Sigmoid colon (tissue), 7 donors: Measurements from ENCODE around the gene BCAR3. TPM values are rescaled to one million over a fixed set of nuclear protein-coding genes. Genes with fewer than 3 reads are reported as not detected.

Experiments
- DNase-seq: peaks from one replicate; pipeline ENCODE4 v3.0.0-alpha.2; 2019
- H3K27ac ChIP-seq, 4 donors: fragments of 200-600 bp; sonication (generic); one replicate each; pipeline ENCODE4 v1.5.1; 2016 to 2019; ENCODE audit warnings: mild to moderate bottlenecking in 1 of 4
- H3K27me3 ChIP-seq, 3 donors: fragments of 200-600 bp; sonication (generic); one replicate each; pipeline ENCODE4 v1.5.1; 2019; ENCODE audit warnings: mild to moderate bottlenecking in 1 of 3
- H3K36me3 ChIP-seq, 4 donors: fragments of 200-600 bp; sonication (generic); one replicate each; pipeline ENCODE4 v1.5.1; 2016 to 2019
- H3K4me1 ChIP-seq, 4 donors: fragments of 200-600 bp; sonication (generic); one replicate each; pipeline ENCODE4 v1.5.1; 2017 to 2019
- H3K4me3 ChIP-seq, 4 donors: fragments of 200-600 bp; sonication (generic); one replicate each; pipeline ENCODE4 v1.5.1; 2017 to 2019; ENCODE audit warnings: mild to moderate bottlenecking in 2 of 4, moderate library complexity in 1 of 4
- H3K9me3 ChIP-seq, 4 donors: fragments of 200-600 bp in 3 of 4; sonication (generic) in 3 of 4; one replicate each; pipeline versions ENCODE4 v1.5.1 to v1.6.1; 2013 to 2019
- EP300 ChIP-seq, 4 donors: sonication (generic); formaldehyde crosslinking; IDR thresholded peaks; one replicate each; pipeline ENCODE4 v1.6.1; 2017; ENCODE audit warnings: antibody characterized with exemption in 4 of 4
- POLR2A ChIP-seq, 2 donors: fragments of 450-650 bp; IDR thresholded peaks; one replicate each; pipeline ENCODE4 v1.6.1; 2016; ENCODE audit warnings: antibody characterized with exemption in 2 of 2, mild to moderate bottlenecking in 2 of 2, moderate library complexity in 2 of 2
- POLR2AphosphoS5 ChIP-seq, 4 donors: sonication (generic); formaldehyde crosslinking; IDR thresholded peaks; one replicate each; pipeline ENCODE4 v1.6.1; 2017; ENCODE audit warnings: antibody characterized with exemption in 4 of 4
- WGBS, 2 donors: extraction: QIAGEN DNeasy Blood & Tissue Kit; methylation state at CpG; one replicate each; pipeline ENCODE4 v1.1.7; 2013; 5-methylcytosine and 5-hydroxymethylcytosine counted together
- intact Hi-C: fragments of 100-400 bp; cut with DNase I; formaldehyde crosslinking; loops from one replicate; pipeline ENCODE4 v1.15.1; 2023
- polyA plus RNA-seq, 3 donors: library from polyadenylated mRNA; stranded (reverse); fragments of 200-250 nt; gene quantifications; one replicate each; pipeline ENCODE4 v1.2.3, GENCODE V29; 2013
- total RNA-seq, 4 donors: library from RNA; depleted of rRNA; stranded (reverse); fragments of >200 nt; gene quantifications; one replicate each; pipeline ENCODE4 v1.1.0, GENCODE V29; 2016
- TF ChIP-seq, protein P1 (sequence below), 4 experiments: fragments of 450-650 bp in 3 of 4; fragments of 200-600 bp in 1 of 4; IDR thresholded peaks; one replicate each; pipeline ENCODE4 v1.5.1; 2016 to 2019; ENCODE audit warnings: antibody characterized with exemption in 4 of 4, mild to moderate bottlenecking in 3 of 4, moderate library complexity in 2 of 4
- donor health status: healthy with polysubstance abuse.
- donor health status: Bipolar disorder and iron deficiency.
- donor health status: healthy.

BCAR3 gene
- total and polyA plus RNA-seq, 7 donors = 12.3 to 43.2 (median 22.1) TPM

DNA sequence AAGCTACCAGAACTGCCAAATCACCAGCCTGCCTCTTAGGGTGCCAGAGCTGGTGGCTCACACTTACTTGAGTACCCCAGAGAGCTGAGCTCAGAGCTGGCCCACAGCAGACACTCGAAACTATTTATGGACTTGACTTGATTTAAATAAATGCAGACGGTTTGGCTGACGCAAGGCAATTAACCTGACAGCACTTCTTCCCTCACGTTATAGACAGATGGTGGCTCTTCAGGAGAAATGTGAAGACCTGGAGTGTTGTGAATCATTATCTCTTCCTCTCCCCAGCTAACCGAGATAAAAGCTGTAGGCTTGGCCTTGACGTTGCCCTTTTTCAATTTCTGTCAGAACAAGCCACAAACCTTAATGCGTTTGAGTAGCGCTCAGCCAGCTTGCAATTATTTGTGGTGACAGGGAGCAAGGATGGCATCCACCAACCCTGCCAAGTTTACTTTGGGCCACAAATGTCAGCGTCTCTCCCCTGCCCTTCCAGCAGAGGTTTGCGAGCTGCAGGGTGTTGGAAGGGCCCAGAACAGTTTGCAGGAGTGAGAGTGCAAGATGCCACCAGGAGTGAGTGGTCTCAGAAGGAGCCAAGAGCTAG, 34.0 kb upstream of the BCAR3 start:
- no peaks in the 10 kb centered on the region for H3K9me3 ChIP-seq
- H3K27me3 ChIP-seq = no peaks in the 10 kb centered on the region
- TF ChIP-seq, protein P1, sequence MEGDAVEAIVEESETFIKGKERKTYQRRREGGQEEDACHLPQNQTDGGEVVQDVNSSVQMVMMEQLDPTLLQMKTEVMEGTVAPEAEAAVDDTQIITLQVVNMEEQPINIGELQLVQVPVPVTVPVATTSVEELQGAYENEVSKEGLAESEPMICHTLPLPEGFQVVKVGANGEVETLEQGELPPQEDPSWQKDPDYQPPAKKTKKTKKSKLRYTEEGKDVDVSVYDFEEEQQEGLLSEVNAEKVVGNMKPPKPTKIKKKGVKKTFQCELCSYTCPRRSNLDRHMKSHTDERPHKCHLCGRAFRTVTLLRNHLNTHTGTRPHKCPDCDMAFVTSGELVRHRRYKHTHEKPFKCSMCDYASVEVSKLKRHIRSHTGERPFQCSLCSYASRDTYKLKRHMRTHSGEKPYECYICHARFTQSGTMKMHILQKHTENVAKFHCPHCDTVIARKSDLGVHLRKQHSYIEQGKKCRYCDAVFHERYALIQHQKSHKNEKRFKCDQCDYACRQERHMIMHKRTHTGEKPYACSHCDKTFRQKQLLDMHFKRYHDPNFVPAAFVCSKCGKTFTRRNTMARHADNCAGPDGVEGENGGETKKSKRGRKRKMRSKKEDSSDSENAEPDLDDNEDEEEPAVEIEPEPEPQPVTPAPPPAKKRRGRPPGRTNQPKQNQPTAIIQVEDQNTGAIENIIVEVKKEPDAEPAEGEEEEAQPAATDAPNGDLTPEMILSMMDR (IDR thresholded peaks at IDR 0.05) = no peak
- TF ChIP-seq EP300 (IDR thresholded peaks at IDR 0.05) (no peak), POLR2AphosphoS5 (IDR thresholded peaks at IDR 0.05) (no peak), POLR2A (IDR thresholded peaks at IDR 0.05) (no peak)
- no peak overlapping the region for H3K4me3 ChIP-seq
- WGBS, 2 donors = 57 to 70% methylated on average over 10 of the region's 10 CpGs
- H3K36me3 ChIP-seq = no peaks in the 10 kb centered on the region
- H3K4me1 ChIP-seq = peaks cover 0 to 17% (median 12%) of the 10 kb centered on the region in 4 donors
- peak overlapping the region; percentile 33 to 51 (median 42) for H3K27ac ChIP-seq
- no peak for DNase-seq
- intact Hi-C loops = no loop called here

DNA sequence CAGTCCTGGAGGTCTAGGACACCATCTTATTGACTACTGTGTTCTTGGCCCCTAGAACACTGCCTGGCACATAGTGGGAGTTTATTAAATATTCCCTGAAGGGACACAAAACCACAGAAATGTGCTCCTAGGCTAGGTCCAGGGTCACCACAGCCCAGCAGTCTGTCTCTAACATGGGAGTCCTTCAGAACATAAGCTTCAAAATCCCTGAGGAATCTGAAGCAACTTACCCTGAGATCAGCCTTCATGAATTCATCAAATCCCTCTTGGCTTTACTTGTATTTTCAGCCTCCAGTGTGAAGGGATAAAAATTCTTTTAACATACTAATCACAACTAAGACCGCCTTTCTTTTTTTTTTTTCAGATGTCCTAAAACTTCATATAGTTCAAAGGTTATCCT, 32.7 kb upstream of the BCAR3 start:
- H3K27me3 ChIP-seq = no peaks in the 10 kb centered on the region
- TF ChIP-seq POLR2AphosphoS5 (IDR thresholded peaks at IDR 0.05) (no peak), EP300 (IDR thresholded peaks at IDR 0.05) (no peak), POLR2A (IDR thresholded peaks at IDR 0.05) (no peak)
- TF ChIP-seq, protein P1 (IDR thresholded peaks at IDR 0.05) = no peak
- no peaks in the 10 kb centered on the region for H3K36me3 ChIP-seq
- no peak overlapping the region for H3K27ac ChIP-seq
- DNase-seq = no peak
- intact Hi-C loops = no loop called here
- no peaks in the 10 kb centered on the region for H3K9me3 ChIP-seq
- no peak overlapping the region for H3K4me3 ChIP-seq
- WGBS, 2 donors = 96 to 97% methylated on average over 1 of the region's 1 CpG
- peaks cover 0 to 17% (median 13%) of the 10 kb centered on the region in 4 donors for H3K4me1 ChIP-seq

DNA sequence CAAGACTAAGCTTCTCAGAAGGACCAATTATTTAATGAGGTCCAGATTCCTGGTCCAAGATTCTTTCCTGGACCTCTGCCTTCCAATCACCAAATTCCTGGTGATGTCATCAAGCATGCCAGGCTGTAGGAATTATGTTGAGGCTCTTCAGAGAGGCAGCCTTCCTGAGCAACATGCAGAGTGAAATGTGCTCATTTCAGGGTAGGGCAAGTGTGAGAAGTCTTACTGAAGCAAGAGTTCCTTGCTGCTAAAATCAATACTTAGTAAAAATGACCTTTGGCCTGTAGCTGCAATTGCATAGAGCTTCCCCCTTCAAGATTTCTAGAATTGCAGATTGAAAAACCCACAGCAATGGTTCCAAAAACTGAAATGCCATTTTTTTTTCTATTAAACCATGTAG, 31.7 kb upstream of the BCAR3 start:
- no peak overlapping the region for H3K4me3 ChIP-seq
- H3K27me3 ChIP-seq = no peaks in the 10 kb centered on the region
- no peak overlapping the region for H3K27ac ChIP-seq
- H3K36me3 ChIP-seq = no peaks in the 10 kb centered on the region
- no peaks in the 10 kb centered on the region for H3K9me3 ChIP-seq
- peaks cover 0 to 22% (median 17%) of the 10 kb centered on the region in 4 donors for H3K4me1 ChIP-seq
- no peak for DNase-seq
- TF ChIP-seq EP300 (IDR thresholded peaks at IDR 0.05) (no peak), POLR2AphosphoS5 (IDR thresholded peaks at IDR 0.05) (no peak), POLR2A (IDR thresholded peaks at IDR 0.05) (no peak)
- TF ChIP-seq, protein P1 (IDR thresholded peaks at IDR 0.05) = no peak
- intact Hi-C loops = no loop called here

DNA sequence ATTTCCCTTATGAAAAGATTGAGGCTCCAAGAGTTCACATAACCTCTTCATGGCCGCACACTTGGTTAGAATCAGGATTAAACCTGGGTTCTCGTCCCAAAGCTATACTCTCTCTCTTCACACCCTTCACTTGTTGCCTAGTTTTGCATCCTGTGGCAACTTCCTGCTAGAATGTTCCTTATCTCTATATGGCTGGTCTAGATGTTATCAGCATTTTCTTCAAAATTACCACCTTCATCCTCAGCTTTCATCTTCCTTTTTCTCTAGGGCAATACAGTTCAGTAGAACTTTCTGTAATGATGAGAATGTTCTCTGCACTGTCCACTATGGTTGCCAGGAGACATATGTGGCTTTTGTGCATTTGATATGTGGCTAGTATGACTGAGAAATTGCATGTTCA, 31.1 kb upstream of the BCAR3 start:
- intact Hi-C loops = no loop called here
- no peak overlapping the region for H3K4me3 ChIP-seq
- no peaks in the 10 kb centered on the region for H3K27me3 ChIP-seq
- H3K27ac ChIP-seq = no peak overlapping the region
- H3K36me3 ChIP-seq = no peaks in the 10 kb centered on the region
- H3K4me1 ChIP-seq = peaks cover 0 to 22% (median 17%) of the 10 kb centered on the region in 4 donors
- TF ChIP-seq, protein P1 (IDR thresholded peaks at IDR 0.05) = no peak
- no peak for TF ChIP-seq POLR2AphosphoS5 (IDR thresholded peaks at IDR 0.05)
- TF ChIP-seq POLR2A (IDR thresholded peaks at IDR 0.05) = no peak
- no peak for TF ChIP-seq EP300 (IDR thresholded peaks at IDR 0.05)
- no peak for DNase-seq
- 67 to 88% methylated on average over 2 of the region's 2 CpGs for WGBS, 2 donors
- no peaks in the 10 kb centered on the region for H3K9me3 ChIP-seq
